SKM-1 treated with dmso at 0.1 percent for 144 hours (cell line): ENCODE data around the gene SERPINB2.

Source experiments
- DNase-seq: peaks from one replicate; lab custom pipeline; 2025; ENCODE audit not compliant: unreplicated experiment; lab: John Stamatoyannopoulos, UW

Gene SERPINB2

DNA sequence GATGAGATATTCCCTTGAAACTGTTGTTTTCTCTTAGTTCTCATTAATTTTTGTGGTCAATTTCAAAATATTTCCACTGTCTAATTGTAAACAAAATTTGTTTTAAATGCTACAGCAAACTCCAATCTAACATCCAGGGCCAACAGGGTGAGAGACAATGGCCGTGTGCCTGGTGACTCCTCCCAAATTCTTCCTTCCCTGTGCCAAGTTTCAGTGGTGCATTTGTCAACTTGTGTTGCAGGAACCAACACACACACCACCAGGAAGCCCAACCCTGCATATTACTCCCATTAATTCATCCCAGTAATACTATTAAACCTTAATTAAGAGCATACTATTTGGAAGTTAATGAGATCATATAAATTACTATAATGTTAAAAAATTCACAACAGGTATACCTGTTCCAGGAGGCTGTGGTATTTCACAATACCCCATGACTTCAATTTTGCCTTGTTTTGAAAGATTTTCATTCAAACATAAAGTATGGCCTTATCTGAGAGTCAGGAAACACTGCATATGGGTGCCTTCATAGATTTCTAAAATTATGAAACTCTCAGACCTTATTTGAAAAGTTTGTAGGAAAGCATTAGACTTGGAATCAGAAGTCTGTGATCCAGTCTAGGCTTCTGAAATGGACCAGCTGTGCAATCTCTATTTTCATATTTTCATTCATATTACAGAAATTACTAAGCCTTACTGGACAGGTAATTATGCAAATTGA, 1.1 kb downstream of the SERPINB2 start:
- no peak for DNase-seq

GRCh38 chr18:63889626-63890025, 2.1 kb downstream of the SERPINB2 start:
- DNase-seq: peak; percentile 97

DNA sequence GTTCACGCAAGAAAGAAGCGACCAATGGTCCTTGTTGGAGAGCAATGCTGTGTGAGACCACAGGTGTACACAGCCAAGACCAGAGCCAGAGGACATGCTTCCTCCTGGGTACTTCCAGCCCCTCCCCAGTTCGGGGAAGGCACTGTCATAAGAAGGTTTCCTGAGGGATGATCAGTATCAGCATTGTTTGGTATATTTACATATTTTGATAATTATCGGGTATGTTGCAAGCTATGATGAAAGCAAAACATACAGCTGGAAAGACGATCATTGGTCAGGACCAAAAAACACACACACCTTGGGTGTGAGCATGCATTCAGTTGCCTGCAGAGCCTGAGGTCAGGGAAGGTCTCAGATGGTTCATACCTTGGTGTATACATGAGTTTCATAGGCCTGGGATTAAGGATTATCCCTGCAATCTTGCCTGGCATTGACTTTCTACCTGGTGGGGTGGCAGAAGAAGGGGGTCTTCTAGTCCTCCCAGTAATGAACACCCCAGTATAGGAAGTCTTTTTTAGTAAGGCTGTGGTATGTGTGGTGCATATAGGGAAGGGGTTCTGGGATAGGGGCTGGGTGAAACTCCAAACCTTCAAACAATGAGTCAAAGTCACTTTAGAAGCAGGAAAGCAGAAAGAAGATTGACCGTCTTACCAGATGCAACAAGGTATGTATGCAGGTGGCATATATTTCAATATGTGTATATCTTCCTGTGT, 2.9 kb downstream of the SERPINB2 start:
- DNase-seq: no peak

GRCh38 chr18:63890950-63891304, 3.4 kb downstream of the SERPINB2 start:
- DNase-seq: peak; percentile 23

DNA sequence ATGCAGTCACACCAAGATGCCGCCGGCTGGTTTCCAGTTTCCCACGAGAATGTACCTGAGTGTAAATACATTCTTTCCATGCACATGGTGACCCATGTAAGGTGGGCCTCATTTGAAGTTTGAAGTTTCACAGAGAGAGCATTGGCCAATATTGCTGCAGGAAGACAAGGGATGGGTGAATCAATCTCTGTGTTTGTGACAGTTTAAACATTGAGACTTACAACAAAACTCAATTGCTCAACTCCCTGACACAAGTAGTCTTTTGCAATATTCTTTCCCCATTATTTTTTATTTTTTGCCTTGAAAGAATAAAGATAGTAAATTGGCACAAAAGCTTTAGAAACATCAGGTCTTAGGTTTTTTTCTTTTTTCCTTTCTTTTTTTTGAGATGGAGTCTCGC, 5.1 kb downstream of the SERPINB2 start:
- peak; percentile 82 for DNase-seq

DNA sequence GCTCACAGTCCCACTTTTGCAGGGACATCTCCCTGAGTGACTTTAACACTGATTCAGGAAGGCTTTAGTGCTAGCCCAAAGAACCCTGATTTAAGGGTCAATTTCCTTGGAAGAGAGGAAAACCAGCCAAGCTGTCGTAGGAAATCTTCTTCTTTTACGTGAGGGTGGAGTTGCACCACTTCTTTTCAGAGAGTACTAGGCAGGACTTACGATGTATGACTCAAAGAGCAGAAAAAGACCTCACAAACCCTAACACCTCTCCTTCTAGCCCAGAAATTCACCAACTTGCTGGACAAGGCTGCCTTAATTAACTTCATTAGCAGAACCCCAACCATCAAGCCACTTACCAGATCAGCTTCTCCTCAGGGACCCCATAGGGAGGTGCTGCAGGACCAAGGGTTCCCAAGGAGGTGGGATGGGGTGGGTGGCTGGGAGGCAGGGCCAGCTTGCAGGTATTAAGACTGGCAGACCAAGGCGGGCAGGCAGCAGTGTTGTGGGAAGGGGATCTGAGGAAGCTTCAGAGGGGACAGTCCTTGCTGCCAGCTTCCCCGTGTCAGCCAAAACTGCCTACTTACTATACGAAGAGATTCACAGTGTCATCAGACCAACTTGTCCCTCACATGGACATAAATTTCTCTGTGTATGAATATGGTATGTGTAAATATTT, 6.7 kb downstream of the SERPINB2 start:
- no peak for DNase-seq

DNA sequence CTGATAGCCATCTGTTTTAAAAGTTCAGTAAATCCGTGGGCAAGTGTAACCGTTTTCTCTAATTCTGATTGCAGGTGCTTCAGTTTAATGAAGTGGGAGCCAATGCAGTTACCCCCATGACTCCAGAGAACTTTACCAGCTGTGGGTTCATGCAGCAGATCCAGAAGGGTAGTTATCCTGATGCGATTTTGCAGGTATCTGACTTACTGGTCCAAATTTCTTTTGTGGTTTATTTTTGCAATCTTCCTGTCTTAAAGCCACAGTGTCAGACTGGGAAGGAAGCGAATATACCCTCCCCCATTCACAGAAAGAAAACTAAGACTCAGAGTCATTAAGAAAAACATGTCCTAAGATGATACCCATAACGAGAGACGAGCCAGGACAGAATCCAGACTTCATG, 7.7 kb downstream of the SERPINB2 start:
- DNase-seq: peak; percentile 68

DNA sequence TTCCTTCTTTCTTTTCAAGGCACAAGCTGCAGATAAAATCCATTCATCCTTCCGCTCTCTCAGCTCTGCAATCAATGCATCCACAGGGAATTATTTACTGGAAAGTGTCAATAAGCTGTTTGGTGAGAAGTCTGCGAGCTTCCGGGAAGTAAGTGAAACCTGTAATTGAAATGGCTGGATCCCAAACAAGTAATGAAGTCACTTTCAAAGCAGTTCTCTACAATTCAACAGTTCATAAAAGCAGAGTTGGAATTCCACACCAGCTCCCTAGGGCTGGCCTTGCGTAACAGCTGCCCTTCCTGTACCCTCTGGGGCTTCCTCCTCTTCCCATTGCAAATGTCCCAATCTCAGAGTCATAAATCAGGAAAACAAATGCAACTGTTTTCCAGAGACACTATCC, 9.6 kb downstream of the SERPINB2 start:
- DNase-seq: no peak

DNA sequence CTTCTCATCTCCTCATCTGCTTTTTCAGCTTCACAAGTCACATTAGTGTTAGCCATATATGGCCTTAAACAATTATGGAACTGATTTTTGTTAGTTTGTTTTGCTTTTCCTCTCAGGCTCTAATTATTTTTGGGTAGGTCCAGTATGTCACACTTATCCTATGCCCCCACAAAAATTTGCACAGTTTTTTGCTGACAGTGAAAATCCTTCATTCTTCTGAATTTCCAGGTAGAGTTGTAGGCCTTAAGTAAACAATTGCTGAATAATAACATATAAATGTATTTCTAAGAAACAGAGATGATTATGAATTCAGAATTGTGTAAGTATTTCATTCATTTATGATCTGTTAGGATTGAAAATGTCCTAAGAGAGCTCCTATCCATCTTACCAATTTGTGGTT, 11.7 kb downstream of the SERPINB2 start:
- DNase-seq: no peak

DNA sequence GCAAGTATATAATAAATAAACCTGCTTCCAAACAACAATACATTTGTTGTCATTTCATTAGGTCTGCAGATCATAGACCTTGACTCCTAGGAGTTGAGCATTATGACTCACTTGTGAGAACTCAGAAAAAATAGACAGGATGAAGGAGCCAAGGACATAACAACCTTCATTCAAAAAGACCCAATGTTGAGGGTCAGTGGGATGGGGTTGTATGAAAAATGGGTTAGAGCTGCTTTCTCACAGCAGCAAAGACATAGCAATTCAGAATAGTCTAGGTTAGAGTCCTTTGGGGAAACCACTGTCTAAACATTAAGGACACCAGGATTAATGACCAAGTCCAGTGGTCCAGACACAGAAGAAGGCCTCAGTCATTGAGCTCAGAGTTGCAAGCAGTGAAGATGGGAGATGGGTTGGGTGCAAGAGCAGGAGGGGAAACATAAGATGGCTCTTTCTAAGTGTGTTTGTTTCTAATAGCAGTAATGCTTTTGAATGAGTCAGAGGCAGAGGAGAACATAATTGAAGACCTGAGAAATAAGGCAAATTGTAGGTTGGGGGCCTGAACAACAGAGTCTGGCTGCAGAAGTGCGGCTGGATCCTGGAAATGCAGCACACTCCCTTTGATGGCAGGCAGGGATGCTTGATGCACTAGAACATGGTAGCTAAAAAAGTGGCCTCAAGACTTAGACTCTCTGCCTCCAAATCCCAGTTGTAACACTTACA, 16.5 kb downstream of the SERPINB2 start:
- no peak for DNase-seq

DNA sequence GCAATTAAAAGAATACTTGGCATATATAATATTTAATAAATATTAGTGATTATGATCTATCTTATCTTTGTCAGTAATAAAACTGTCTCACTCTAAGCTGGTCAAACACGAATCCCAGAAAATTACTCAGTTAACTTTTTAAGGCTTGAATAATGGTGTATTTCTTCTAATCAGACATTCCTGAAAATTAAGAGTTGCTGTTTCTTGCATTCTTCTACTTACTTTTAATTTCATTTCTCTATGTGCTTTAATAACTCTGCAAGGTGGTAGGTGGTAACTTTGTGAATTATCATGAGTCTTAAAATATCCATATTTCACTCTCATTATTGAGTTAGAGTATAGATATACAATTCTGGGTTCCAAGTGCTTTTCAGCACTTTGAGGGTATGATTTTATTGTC, 17.2 kb downstream of the SERPINB2 start:
- DNase-seq: no peak

DNA sequence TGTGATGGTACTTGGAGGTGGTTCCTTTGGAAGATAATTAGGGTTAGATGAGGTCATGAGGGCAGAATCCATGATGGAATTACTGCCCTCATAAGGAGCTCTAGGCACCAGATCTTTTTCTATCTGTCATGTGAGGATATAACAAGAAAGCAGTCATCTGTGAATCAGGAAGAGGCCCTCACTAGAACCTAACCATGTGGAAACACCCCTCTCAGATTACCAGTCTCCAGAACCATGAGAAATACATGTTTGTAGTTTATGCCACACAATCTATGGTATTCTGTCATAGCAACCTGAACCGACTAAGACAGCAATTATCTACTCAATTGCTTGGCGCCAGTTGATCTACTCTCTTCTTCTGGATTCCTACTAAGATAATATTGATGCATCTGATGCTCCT, 17.9 kb downstream of the SERPINB2 start:
- DNase-seq: peak; percentile 2

GRCh38 chr18:63906056-63906455, 18.6 kb downstream of the SERPINB2 start:
- no peak for DNase-seq

DNA sequence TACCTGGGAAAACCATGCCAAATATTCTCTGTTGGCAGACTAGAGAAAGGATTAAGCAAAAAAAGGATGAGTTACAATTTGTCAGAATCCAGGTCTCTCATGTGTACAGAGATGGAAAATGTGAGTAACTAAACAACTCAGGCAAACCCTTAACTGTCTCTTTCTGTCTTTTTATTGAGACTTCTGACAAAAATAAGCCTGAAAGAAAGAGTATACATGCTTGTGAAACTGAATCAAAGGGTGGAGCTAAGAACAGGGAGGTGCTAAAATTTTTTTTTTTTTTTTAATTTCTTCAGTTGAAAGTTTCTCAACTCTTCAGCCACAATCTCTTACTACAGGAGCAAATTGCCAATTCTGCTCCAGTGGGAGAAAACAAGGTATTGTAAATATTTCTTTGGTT, 20.2 kb downstream of the SERPINB2 start, which contains the start of gene SERPINB10:
TSS of gene SERPINB10 (plus strand) at position 295 of the 400 bp plus-strand sequence. CDS start 7,553 bp downstream, outside the sequence.
- peak; percentile 5 for DNase-seq

DNA sequence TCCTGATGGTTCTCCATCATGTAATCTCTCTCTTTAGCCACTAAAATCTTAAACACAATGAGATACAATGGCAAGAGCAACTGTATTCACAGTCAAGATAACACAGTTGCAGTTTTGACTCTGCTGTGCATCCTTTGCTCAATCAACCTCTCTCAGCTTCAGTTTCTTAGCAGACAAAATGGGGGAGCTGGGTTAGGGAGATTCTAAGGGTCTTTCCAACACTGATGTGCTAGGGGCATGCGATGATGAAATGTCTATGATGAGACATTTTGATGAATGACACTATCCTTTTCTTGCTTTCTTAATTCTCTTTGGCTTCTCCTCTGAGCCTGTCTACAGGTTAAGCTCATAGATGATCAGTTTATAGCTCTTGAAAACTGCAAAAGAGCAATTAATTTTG, 21.4 kb downstream of the SERPINB2 start:
- DNase-seq: no peak

GRCh38 chr18:63909870-63910269, 22.4 kb downstream of the SERPINB2 start:
- DNase-seq: no peak

GRCh38 chr18:63917817-63918216, 30.3 kb downstream of the SERPINB2 start:
- DNase-seq: peak; percentile 69

DNA sequence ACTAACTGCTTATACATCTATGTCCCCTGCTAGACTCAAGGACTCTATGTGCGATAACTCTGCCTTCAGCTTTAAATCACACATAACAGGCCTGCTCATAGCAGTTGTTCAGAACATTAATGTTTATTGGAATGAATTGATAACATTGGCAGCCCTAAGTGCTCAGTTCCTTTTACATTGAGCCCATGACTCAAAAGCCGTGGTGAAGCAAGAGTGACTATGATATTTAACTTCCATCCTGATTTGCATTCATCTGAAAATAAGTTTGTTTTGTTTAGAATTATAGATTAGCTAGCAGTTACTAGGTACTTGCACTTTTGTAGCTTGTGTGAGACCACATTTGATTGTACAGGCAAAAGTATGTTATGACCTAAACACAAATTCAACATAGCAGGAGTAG, 34.5 kb downstream of the SERPINB2 start:
- no peak for DNase-seq

GRCh38 chr18:63924551-63924950, 37.0 kb downstream of the SERPINB2 start:
- no peak for DNase-seq

DNA sequence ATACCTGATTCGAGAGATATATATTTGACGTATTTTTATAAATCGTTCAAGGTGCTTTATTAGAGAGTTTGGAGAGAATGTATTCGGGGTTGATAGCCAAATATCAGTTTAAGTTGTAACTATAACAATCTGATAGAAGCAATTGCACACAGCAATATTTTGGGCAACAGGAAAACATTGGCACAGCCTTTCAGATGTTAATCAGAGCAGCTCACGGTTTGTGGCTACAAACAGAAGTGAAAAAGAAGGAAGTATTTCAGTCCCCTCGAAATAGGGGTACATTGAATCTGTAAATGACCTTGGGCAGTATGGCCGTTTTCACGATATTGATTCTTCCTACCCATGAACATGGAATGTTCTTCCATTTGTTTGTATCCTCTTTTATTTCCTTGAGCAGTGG, 40.8 kb downstream of the SERPINB2 start:
- peak; percentile 76 for DNase-seq

DNA sequence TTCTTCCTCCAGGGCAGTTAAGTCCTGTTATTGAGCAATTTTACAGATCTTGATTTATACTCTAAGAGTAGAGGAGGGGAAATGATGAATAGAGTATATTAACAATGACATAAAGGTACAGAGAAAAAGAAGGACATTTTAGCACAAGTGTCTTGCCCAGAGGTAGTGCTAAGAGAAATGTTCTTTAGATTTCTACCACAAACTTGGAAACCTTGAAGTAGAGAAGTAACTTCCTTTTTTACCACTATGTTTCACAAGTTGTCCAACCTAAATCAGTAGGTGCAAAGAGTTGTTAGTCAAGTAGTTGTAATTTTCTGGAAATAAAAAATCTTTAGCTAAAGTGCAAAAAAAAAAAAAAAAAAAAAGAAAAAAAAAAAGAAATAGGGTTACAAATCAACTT, 41.9 kb downstream of the SERPINB2 start:
- peak; percentile 76 for DNase-seq
